Endodermal cell (in vitro differentiated cells): ENCODE results near the gene NIPAL3. TPM values are rescaled to one million over a fixed set of nuclear protein-coding genes. Genes with fewer than 3 reads are reported as not detected.

ENCODE experiments used
- DNase-seq: peaks from one replicate; pipeline ENCODE4 v3.0.0-alpha.2; 2017
- H3K27ac ChIP-seq: 2 replicates; pipeline ENCODE4 v1.5.1; 2013; ENCODE audit warnings: mild to moderate bottlenecking, low read depth, low read length, moderate library complexity
- H3K27me3 ChIP-seq: 2 replicates; pipeline ENCODE4 v1.6.1; 2013; ENCODE audit warnings: mild to moderate bottlenecking, low read length, moderate library complexity; ENCODE audit not compliant: insufficient read depth, control insufficient read depth, poor library complexity, severe bottlenecking
- H3K36me3 ChIP-seq: 2 replicates; pipeline ENCODE4 v1.7.0; 2013; ENCODE audit warnings: mild to moderate bottlenecking, low read length, moderate library complexity; ENCODE audit not compliant: control insufficient read depth, insufficient read depth
- H3K4me1 ChIP-seq: one replicate; pipeline ENCODE4 v1.7.0; 2013; ENCODE audit warnings: low read length; ENCODE audit not compliant: control insufficient read depth, insufficient read depth
- H3K4me3 ChIP-seq: 2 replicates; pipeline ENCODE4 v1.5.1; 2013; ENCODE audit warnings: mild to moderate bottlenecking, low read length, moderate library complexity
- H3K9ac ChIP-seq: 2 replicates; pipeline ENCODE4 v1.6.1; 2013; ENCODE audit warnings: mild to moderate bottlenecking, low read length, moderate library complexity; ENCODE audit not compliant: poor library complexity, severe bottlenecking; ENCODE audit errors: extremely low read depth
- H3K9me3 ChIP-seq: 2 replicates; pipeline ENCODE4 v1.6.1; 2013; ENCODE audit warnings: mild to moderate bottlenecking, low read length, moderate library complexity; ENCODE audit not compliant: control insufficient read depth
- H3K27ac Mint-ChIP-seq: 2 replicates; pipeline ENCODE4 v1.8.0; 2020; ENCODE audit warnings: mixed read lengths
- H3K27me3 Mint-ChIP-seq: 2 replicates; pipeline ENCODE4 v1.8.0; 2021; ENCODE audit warnings: mild to moderate bottlenecking, mixed read lengths; ENCODE audit not compliant: insufficient read depth
- H3K36me3 Mint-ChIP-seq: 2 replicates; pipeline ENCODE4 v1.8.0; 2020; ENCODE audit warnings: low read depth, mixed read lengths
- H3K4me1 Mint-ChIP-seq: 2 replicates; pipeline ENCODE4 v1.8.0; 2020; ENCODE audit warnings: mixed read lengths
- H3K4me3 Mint-ChIP-seq: 2 replicates; pipeline ENCODE4 v1.8.0; 2020; ENCODE audit warnings: mild to moderate bottlenecking, moderate library complexity, mixed read lengths
- H3K9me3 Mint-ChIP-seq: 2 replicates; pipeline ENCODE4 v1.8.0; 2020; ENCODE audit warnings: mild to moderate bottlenecking, mixed read lengths
- CTCF ChIP-seq: fragments of 200-600 bp; sonication (generic); conservative IDR thresholded peaks from 2 replicates; pipeline ENCODE4 v1.5.0; 2021; ENCODE audit warnings: antibody characterized with exemption, mild to moderate bottlenecking
- WGBS, 2 experiments: methylation state at CpG; one replicate each; pipeline versions ENCODE4 v1.1.5 to v1.1.7; 2013; ENCODE audit warnings: missing lambda C conversion rate in 2 of 2, mixed read lengths in 1 of 2; ENCODE audit not compliant: insufficient coverage in 1 of 2, insufficient read length in 1 of 2; 5-methylcytosine and 5-hydroxymethylcytosine counted together
- total RNA-seq, 2 donors: library from RNA; stranded (reverse); fragmentation: NEBNext Ultra II Directional in 1 of 2; extraction: Animal tissue kit (Norgen Biotek cat#: 25700) in 1 of 2; gene quantifications; 2 replicates in 1 of 2; 3 replicates in 1 of 2; pipeline ENCODE4 v1.2.1, GENCODE V29; 2021

The NIPAL3 gene
- total RNA-seq, 2 donors from 2014 or later: 4.7 to 5.5 TPM

DNA sequence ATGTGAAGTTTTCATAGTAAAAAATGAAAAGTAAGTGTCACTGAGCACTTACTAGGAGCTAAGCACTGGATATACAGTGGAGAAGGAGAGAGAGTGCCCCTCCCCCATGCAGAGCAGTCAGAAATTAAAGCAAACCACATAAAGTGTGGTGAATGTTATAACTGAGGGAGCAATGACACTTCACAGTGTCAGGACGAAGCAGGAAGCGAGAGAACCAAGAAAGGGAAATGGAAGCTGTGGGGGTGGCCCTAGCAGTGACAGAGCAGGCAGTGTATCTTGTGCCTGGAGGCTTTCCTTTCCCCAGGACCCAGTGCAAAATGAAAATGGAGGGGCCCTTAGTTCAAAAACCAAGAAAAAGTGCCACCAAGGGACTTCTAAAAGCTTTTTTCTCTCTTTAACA is 65.5 kb downstream of the NIPAL3 start:
- no peak overlapping the region for H3K27ac ChIP-seq
- TF ChIP-seq CTCF: no peak
- peaks cover 8% of the 10 kb centered on the region for H3K4me1 Mint-ChIP-seq
- H3K27me3 ChIP-seq: no peaks in the 10 kb centered on the region
- no peak overlapping the region for H3K27ac Mint-ChIP-seq
- no peaks in the 10 kb centered on the region for H3K9me3 ChIP-seq
- H3K4me3 Mint-ChIP-seq: no peak overlapping the region
- H3K27me3 Mint-ChIP-seq: no peaks in the 10 kb centered on the region
- H3K4me3 ChIP-seq: no peak overlapping the region
- H3K36me3 ChIP-seq: no peaks in the 10 kb centered on the region
- no peak overlapping the region for H3K9ac ChIP-seq
- 84 to 95% methylated on average over 2 of the region's 2 CpGs for WGBS, 2 experiments
- no peak for DNase-seq
- no peaks in the 10 kb centered on the region for H3K9me3 Mint-ChIP-seq
- H3K4me1 ChIP-seq: no peaks in the 10 kb centered on the region
- H3K36me3 Mint-ChIP-seq: no peaks in the 10 kb centered on the region

- peak overlapping the region; percentile 58 for H3K27ac Mint-ChIP-seq
- no peaks in the 10 kb centered on the region for H3K9me3 Mint-ChIP-seq
- H3K4me1 Mint-ChIP-seq: peaks cover 8% of the 10 kb centered on the region
- TF ChIP-seq CTCF: no peak
- no peaks in the 10 kb centered on the region for H3K4me1 ChIP-seq
- no peaks in the 10 kb centered on the region for H3K9me3 ChIP-seq
- no peaks in the 10 kb centered on the region for H3K27me3 Mint-ChIP-seq
- H3K4me3 Mint-ChIP-seq: no peak overlapping the region
- no peaks in the 10 kb centered on the region for H3K36me3 ChIP-seq
- no peaks in the 10 kb centered on the region for H3K36me3 Mint-ChIP-seq
- DNase-seq: no peak
- H3K27ac ChIP-seq: no peak overlapping the region
- H3K9ac ChIP-seq: no peak overlapping the region
- no peaks in the 10 kb centered on the region for H3K27me3 ChIP-seq
- WGBS, 2 experiments: 88 to 94% methylated on average over 10 to 16 of the region's 16 CpGs
- no peak overlapping the region for H3K4me3 ChIP-seq
Observed at GRCh38 chr1:24481843-24482610, 66.4 kb downstream of the NIPAL3 start.

- WGBS, 2 experiments: 94 to 96% methylated on average over 4 to 5 of the region's 5 CpGs
- no peak overlapping the region for H3K9ac ChIP-seq
- H3K27ac ChIP-seq: no peak overlapping the region
- Mint-ChIP-seq H3K27ac (no peak overlapping the region), H3K27me3 (no peaks in the 10 kb centered on the region), H3K36me3 (no peaks in the 10 kb centered on the region), H3K9me3 (peaks cover 4% of the 10 kb centered on the region), H3K4me3 (no peak overlapping the region), H3K4me1 (peaks cover 8% of the 10 kb centered on the region)
- no peak for DNase-seq
- no peaks in the 10 kb centered on the region for H3K4me1 ChIP-seq
- no peaks in the 10 kb centered on the region for H3K27me3 ChIP-seq
- no peaks in the 10 kb centered on the region for H3K9me3 ChIP-seq
- H3K36me3 ChIP-seq: no peaks in the 10 kb centered on the region
- TF ChIP-seq CTCF: no peak
- no peak overlapping the region for H3K4me3 ChIP-seq
Observed at GRCh38 chr1:24483441-24483840, 67.8 kb downstream of the NIPAL3 start.
